Thyroid gland (tissue), 4 donors: ENCODE results near the gene SETBP1. TPM values are rescaled to one million over a fixed set of nuclear protein-coding genes. Genes with fewer than 3 reads are reported as not detected.

ENCODE experiments used
- DNase-seq, 2 donors: peaks; one replicate each; pipeline ENCODE4 v3.0.0-alpha.2; 2019
- H3K27ac ChIP-seq, 3 donors: fragments of 200-600 bp; sonication (generic); 1 replicate in 2 of 3; 2 replicates in 1 of 3; pipeline ENCODE4 v1.5.1; 2016 to 2019; ENCODE audit warnings: mild to moderate bottlenecking in 1 of 3, moderate library complexity in 1 of 3
- H3K27me3 ChIP-seq: fragments of 200-600 bp; sonication (generic); one replicate; pipeline ENCODE4 v1.5.1; 2019
- H3K36me3 ChIP-seq, 2 donors: fragments of 200-600 bp; sonication (generic); one replicate each; pipeline ENCODE4 v1.5.1; 2016 to 2019
- H3K4me1 ChIP-seq, 2 donors: fragments of 200-600 bp; sonication (generic); one replicate each; pipeline ENCODE4 v1.5.1; 2017 to 2019
- H3K4me3 ChIP-seq, 3 donors: fragments of 200-600 bp; sonication (generic); replicated peaks in 1 of 3; 1 replicate in 2 of 3; 2 replicates in 1 of 3; pipeline ENCODE4 v1.5.1; 2016; ENCODE audit warnings: mild to moderate bottlenecking in 1 of 3
- H3K9me3 ChIP-seq: fragments of 200-600 bp; sonication (generic); one replicate; pipeline ENCODE4 v1.5.1; 2017
- CTCF ChIP-seq, 6 experiments: fragments of 200-600 bp in 3 of 6; fragments of 450-650 bp in 3 of 6; sonication (generic) in 3 of 6; IDR thresholded peaks; one replicate each; pipeline ENCODE4 v1.5.1; 2016 to 2019; ENCODE audit warnings: antibody characterized with exemption in 6 of 6, mild to moderate bottlenecking in 2 of 6, inconsistent platforms in 1 of 6, moderate library complexity in 1 of 6
- POLR2A ChIP-seq, 2 donors: fragments of 450-650 bp; IDR thresholded peaks; one replicate each; pipeline ENCODE4 v1.6.1; 2017; ENCODE audit warnings: antibody characterized with exemption in 2 of 2, mild to moderate bottlenecking in 2 of 2, moderate library complexity in 1 of 2
- WGBS, 2 donors: methylation state at CpG; one replicate each; pipeline ENCODE4 v1.1.5; 2017; 5-methylcytosine and 5-hydroxymethylcytosine counted together
- intact Hi-C: fragments of 100-400 bp; cut with DNase I; formaldehyde crosslinking; loops from one replicate; pipeline ENCODE4 v1.15.1; 2023
- total RNA-seq, 4 donors: library from RNA; depleted of rRNA; stranded (reverse); fragments of >200 nt; gene quantifications; one replicate each; pipeline ENCODE4 v1.2.3, GENCODE V29; 2016

SETBP1 gene
- total RNA-seq, 4 donors from 2014 or later, result 32.1 to 72.0 (median 42.0) TPM

- no peak for DNase-seq
- Histone ChIP-seq H3K4me3 (no peak overlapping the region), H3K27me3 (no peaks in the 10 kb centered on the region), H3K27ac (peak overlapping the region in 1 of 3 donors; percentile 91), H3K36me3 (no peaks in the 10 kb centered on the region), H3K4me1 (peaks cover 47 to 55% of the 10 kb centered on the region in 2 donors), H3K9me3 (no peaks in the 10 kb centered on the region)
- intact Hi-C loops, result no loop called here
- TF ChIP-seq POLR2A (IDR thresholded peaks at IDR 0.05) (no peak), CTCF (IDR thresholded peaks at IDR 0.05) (no peak)
- WGBS, 2 donors, result 71 to 90% methylated on average over 8 of the region's 8 CpGs
Measured at GRCh38 chr18:44791520-44791919, 110.8 kb downstream of the SETBP1 start.

- H3K9me3 ChIP-seq, result no peaks in the 10 kb centered on the region
- no peak overlapping the region for H3K4me3 ChIP-seq
- no peaks in the 10 kb centered on the region for H3K27me3 ChIP-seq
- no peaks in the 10 kb centered on the region for H3K36me3 ChIP-seq
- H3K27ac ChIP-seq, result peak overlapping the region in 1 of 3 donors; percentile 59
- 42 to 63% methylated on average over 8 of the region's 8 CpGs for WGBS, 2 donors
- H3K4me1 ChIP-seq, result peaks cover 47 to 59% of the 10 kb centered on the region in 2 donors
- intact Hi-C loops, result no loop called here
- TF ChIP-seq POLR2A (IDR thresholded peaks at IDR 0.05), result no peak
- no peak for TF ChIP-seq CTCF (IDR thresholded peaks at IDR 0.05)
- no peak for DNase-seq
Measured at GRCh38 chr18:44792456-44793061, 111.9 kb downstream of the SETBP1 start.

GRCh38 chr18:44793194-44793593 lies 112.5 kb downstream of the SETBP1 start:
- Histone ChIP-seq H3K4me3 (no peak overlapping the region), H3K36me3 (no peaks in the 10 kb centered on the region), H3K27ac (peak overlapping the region in 1 of 3 donors; percentile 59), H3K27me3 (no peaks in the 10 kb centered on the region), H3K4me1 (peaks cover 45 to 55% of the 10 kb centered on the region in 2 donors), H3K9me3 (no peaks in the 10 kb centered on the region)
- intact Hi-C loops, result no loop called here
- 91 to 100% methylated on average over 2 of the region's 2 CpGs for WGBS, 2 donors
- TF ChIP-seq CTCF (IDR thresholded peaks at IDR 0.05), result no peak
- no peak for TF ChIP-seq POLR2A (IDR thresholded peaks at IDR 0.05)
- no peak for DNase-seq

GRCh38 chr18:44793685-44794084 lies 113.0 kb downstream of the SETBP1 start:
- no peaks in the 10 kb centered on the region for H3K9me3 ChIP-seq
- no peaks in the 10 kb centered on the region for H3K36me3 ChIP-seq
- 95 to 100% methylated on average over 1 of the region's 1 CpG for WGBS, 2 donors
- H3K27ac ChIP-seq, result no peak overlapping the region
- H3K4me1 ChIP-seq, result peaks cover 41 to 51% of the 10 kb centered on the region in 2 donors
- H3K27me3 ChIP-seq, result no peaks in the 10 kb centered on the region
- DNase-seq, result no peak
- H3K4me3 ChIP-seq, result no peak overlapping the region
- intact Hi-C loops, result no loop called here
- no peak for TF ChIP-seq POLR2A (IDR thresholded peaks at IDR 0.05)
- TF ChIP-seq CTCF (IDR thresholded peaks at IDR 0.05), result no peak

GRCh38 chr18:44795241-44795640 lies 114.6 kb downstream of the SETBP1 start:
- no peak for TF ChIP-seq CTCF (IDR thresholded peaks at IDR 0.05)
- TF ChIP-seq POLR2A (IDR thresholded peaks at IDR 0.05), result no peak
- Histone ChIP-seq H3K9me3 (no peaks in the 10 kb centered on the region), H3K27ac (no peak overlapping the region)

More at GRCh38 chr18:44795241-44795640, 114.6 kb downstream of the SETBP1 start:
- no peaks in the 10 kb centered on the region for H3K27me3 ChIP-seq
- no peak overlapping the region for H3K4me3 ChIP-seq
- H3K4me1 ChIP-seq, result peaks cover 25 to 36% of the 10 kb centered on the region in 2 donors
- DNase-seq, result no peak
- 91 to 95% methylated on average over 4 of the region's 4 CpGs for WGBS, 2 donors
- H3K36me3 ChIP-seq, result no peaks in the 10 kb centered on the region
- intact Hi-C loops, result no loop called here
